Measurements from ENCODE around the gene OTC.

DNA sequence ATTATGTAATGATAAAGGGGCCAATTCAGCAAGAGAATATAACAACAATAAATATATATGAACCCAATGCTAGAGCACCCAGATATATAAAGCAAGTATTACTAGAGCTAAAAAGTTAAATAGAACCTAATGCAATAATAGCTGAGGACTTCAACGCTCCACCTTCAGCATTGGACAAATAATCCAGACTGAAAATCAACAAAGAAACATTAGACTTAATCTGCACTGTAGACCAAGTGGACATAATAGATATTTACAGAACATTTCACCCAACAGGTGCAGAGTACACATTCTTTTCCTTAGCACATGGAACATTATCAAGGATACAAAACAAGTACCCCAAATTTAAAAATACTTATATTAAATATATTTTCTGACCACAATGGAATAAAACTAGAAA is 24.3 kb downstream of the OTC start:
- TF ChIP-seq EP300 (IDR thresholded peaks at IDR 0.05) (no peak), CTCF (IDR thresholded peaks at IDR 0.05) (no peak)
